ENCODE measurements around the gene TMEM156.

The TMEM156 gene

GRCh38 chr4:39032218-39033085 is at the start of gene TMEM156:
Gene TMEM156, minus strand, starts transcription at chr4:39032409. Its CDS starts 96 bp downstream, at chr4:39032313.
- H2AFZ ChIP-seq (ENCODE audit: low read depth, low read length, severe bottlenecking) = peak within 1 kb of the TSS; percentile 84
- peak within 1 kb of the TSS; percentile 73 for H3K4me3 ChIP-seq (ENCODE audit: insufficient read depth, low read length, poor library complexity, severe bottlenecking)
- no peaks in the 10 kb centered on the region for H3K9me2 ChIP-seq (replicated peaks; ENCODE audit: insufficient read depth, low read length)
- H3K36me3 ChIP-seq (ENCODE audit: low read length) = no peaks in the 10 kb centered on the region
- H3K27me3 ChIP-seq (ENCODE audit: low read length) = no peaks in the 10 kb centered on the region
- peak within 1 kb of the TSS; percentile 99 for H3K4me2 ChIP-seq (ENCODE audit: low read depth, low read length, poor library complexity, severe bottlenecking)
- H3K9me3 ChIP-seq (ENCODE audit: insufficient read depth, low read length) = no peaks in the 10 kb centered on the region
- peaks cover 39% of the 10 kb centered on the region for H3K79me2 ChIP-seq (ENCODE audit: insufficient read depth, low read length)
- H4K20me1 ChIP-seq (ENCODE audit: low read depth, low read length) = no peaks in the 10 kb centered on the region
- TF ChIP-seq CTCF (IDR thresholded peaks at IDR 0.05; ENCODE audit: insufficient read depth, low read length, poor library complexity, severe bottlenecking) = no peak
- no peak for TF ChIP-seq EZH2phosphoT487 (conservative IDR thresholded peaks at IDR 0.05; ENCODE audit: low read length)
- H3F3A ChIP-seq (ENCODE audit: insufficient read depth) = peaks cover 75% of the 10 kb centered on the region
- peak within 1 kb of the TSS; percentile 66 for H3K9ac ChIP-seq (ENCODE audit: low read length)
- H3K27ac ChIP-seq (ENCODE audit: low read depth, low read length) = peak within 1 kb of the TSS; percentile 93

- TF ChIP-seq CTCF (IDR thresholded peaks at IDR 0.05; ENCODE audit: insufficient read depth, low read length, poor library complexity, severe bottlenecking) (no peak), EZH2phosphoT487 (conservative IDR thresholded peaks at IDR 0.05; ENCODE audit: low read length) (no peak)
- H3K36me3 ChIP-seq (ENCODE audit: low read length) = no peaks in the 10 kb centered on the region
Observed at GRCh38 chr4:39078829-39079228, 46.6 kb upstream of the TMEM156 start.

GRCh38 chr4:39068907-39069306 is 36.7 kb upstream of the TMEM156 start:
- Histone ChIP-seq H2AFZ (ENCODE audit: low read depth, low read length, severe bottlenecking) (no peak overlapping the region), H3K4me3 (ENCODE audit: insufficient read depth, low read length, poor library complexity, severe bottlenecking) (no peak overlapping the region), H3K4me2 (ENCODE audit: low read depth, low read length, poor library complexity, severe bottlenecking) (no peak overlapping the region), H4K20me1 (ENCODE audit: low read depth, low read length) (no peaks in the 10 kb centered on the region), H3F3A (ENCODE audit: insufficient read depth) (no peaks in the 10 kb centered on the region), H3K9ac (ENCODE audit: low read length) (no peak overlapping the region), H3K36me3 (ENCODE audit: low read length) (no peaks in the 10 kb centered on the region), H3K27me3 (ENCODE audit: low read length) (no peaks in the 10 kb centered on the region), H3K9me2 (replicated peaks; ENCODE audit: insufficient read depth, low read length) (no peaks in the 10 kb centered on the region), H3K27ac (ENCODE audit: low read depth, low read length) (no peak overlapping the region), H3K9me3 (ENCODE audit: insufficient read depth, low read length) (no peaks in the 10 kb centered on the region), H3K79me2 (ENCODE audit: insufficient read depth, low read length) (no peaks in the 10 kb centered on the region; the same call in 1 of the 2 replicates)
- TF ChIP-seq CTCF (IDR thresholded peaks at IDR 0.05; ENCODE audit: insufficient read depth, low read length, poor library complexity, severe bottlenecking) (no peak), EZH2phosphoT487 (conservative IDR thresholded peaks at IDR 0.05; ENCODE audit: low read length) (no peak)

More at GRCh38 chr4:39078829-39079228, 46.6 kb upstream of the TMEM156 start:
- no peak overlapping the region for H3K9ac ChIP-seq (ENCODE audit: low read length)
- H3K9me3 ChIP-seq (ENCODE audit: insufficient read depth, low read length) = no peaks in the 10 kb centered on the region
- no peaks in the 10 kb centered on the region for H3K27me3 ChIP-seq (ENCODE audit: low read length)
- no peak overlapping the region for H2AFZ ChIP-seq (ENCODE audit: low read depth, low read length, severe bottlenecking)
- H3F3A ChIP-seq (ENCODE audit: insufficient read depth) = no peaks in the 10 kb centered on the region
- no peaks in the 10 kb centered on the region for H3K9me2 ChIP-seq (replicated peaks; ENCODE audit: insufficient read depth, low read length)
- no peak overlapping the region for H3K27ac ChIP-seq (ENCODE audit: low read depth, low read length)
- no peaks in the 10 kb centered on the region for H4K20me1 ChIP-seq (ENCODE audit: low read depth, low read length)
- H3K4me2 ChIP-seq (ENCODE audit: low read depth, low read length, poor library complexity, severe bottlenecking) = no peak overlapping the region
- H3K79me2 ChIP-seq (ENCODE audit: insufficient read depth, low read length) = 0 out of 2 replicates have a peak, but pooled peaks cover 4% of the 10 kb centered on the region
- H3K4me3 ChIP-seq (ENCODE audit: insufficient read depth, low read length, poor library complexity, severe bottlenecking) = no peak overlapping the region

All from SU-DHL-6 (cell line).